ENCODE measurements around the gene CPSF4. TPM values are rescaled to one million over a fixed set of nuclear protein-coding genes. Genes with fewer than 3 reads are reported as not detected.
A peak's percentile ranks its signal among the peaks of the same experiment; 100 is the strongest.
"Not testable (repeated sequence)": the region's sequence is repeated elsewhere in the genome, so short reads cannot be mapped to it uniquely, and the experiment has no call there.

The CPSF4 gene
- polyA plus RNA-seq, 4 donors: 24.4 to 28.3 (median 26.4) TPM

- WGBS, 3 donors: 49 to 63% (median 60%) methylated on average over 17 of the region's 17 CpGs
- H3K9me3 ChIP-seq (ENCODE audit: control insufficient read depth in 2 of 2, insufficient read depth in 1 of 2, low read depth in 1 of 2, low read length in 1 of 2): peaks cover 0 to 10% of the 10 kb centered on the region in 2 donors
- not testable (repeated sequence) for H3K4me1 ChIP-seq (ENCODE audit: control insufficient read depth in 3 of 3, insufficient read depth in 2 of 3, low read depth in 1 of 3, low read length in 2 of 3); FAIRE-seq; H3K27me3 ChIP-seq (ENCODE audit: control insufficient read depth in 3 of 3, insufficient read depth in 3 of 3, low read length in 3 of 3); H3K27ac ChIP-seq (ENCODE audit: low read depth in 1 of 3, low read length in 2 of 3); H3K4me3 ChIP-seq (ENCODE audit: low read depth in 1 of 3, low read length in 3 of 3)
- peaks cover 25 to 91% (median 48%) of the 10 kb centered on the region in 3 donors for H3K36me3 ChIP-seq (ENCODE audit: control insufficient read depth in 3 of 3, insufficient read depth in 2 of 3, low read depth in 1 of 3, low read length in 3 of 3)
- peak; percentile 46 to 77 for DNase-seq
Observed at GRCh38 chr7:99415513-99416127, 23.1 kb upstream of the CPSF4 start.

GRCh38 chr7:99418260-99418659 is 20.5 kb upstream of the CPSF4 start:
- no peak for FAIRE-seq
- Histone ChIP-seq H3K9me3 (ENCODE audit: control insufficient read depth in 2 of 2, insufficient read depth in 1 of 2, low read depth in 1 of 2, low read length in 1 of 2) (peaks cover 0 to 10% of the 10 kb centered on the region in 2 donors), H3K27ac (ENCODE audit: low read depth in 1 of 3, low read length in 2 of 3) (no peak overlapping the region), H3K4me3 (ENCODE audit: low read depth in 1 of 3, low read length in 3 of 3) (no peak overlapping the region), H3K36me3 (ENCODE audit: control insufficient read depth in 3 of 3, insufficient read depth in 2 of 3, low read depth in 1 of 3, low read length in 3 of 3) (peaks cover 17 to 92% (median 40%) of the 10 kb centered on the region in 3 donors), H3K4me1 (ENCODE audit: control insufficient read depth in 3 of 3, insufficient read depth in 2 of 3, low read depth in 1 of 3, low read length in 2 of 3) (peaks cover 0 to 3% (median 0%) of the 10 kb centered on the region in 3 donors), H3K27me3 (ENCODE audit: control insufficient read depth in 3 of 3, insufficient read depth in 3 of 3, low read length in 3 of 3) (no peaks in the 10 kb centered on the region)
- DNase-seq: no peak
- WGBS, 3 donors: 94 to 96% (median 94%) methylated on average over 9 of the region's 9 CpGs

GRCh38 chr7:99419323-99420021 is 19.3 kb upstream of the CPSF4 start:
- FAIRE-seq (no peak), DNase-seq (no peak)
- Histone ChIP-seq H3K4me1 (ENCODE audit: control insufficient read depth in 3 of 3, insufficient read depth in 2 of 3, low read depth in 1 of 3, low read length in 2 of 3) (peaks cover 0 to 3% (median 0%) of the 10 kb centered on the region in 3 donors), H3K4me3 (ENCODE audit: low read depth in 1 of 3, low read length in 3 of 3) (no peak overlapping the region), H3K9me3 (ENCODE audit: control insufficient read depth in 2 of 2, insufficient read depth in 1 of 2, low read depth in 1 of 2, low read length in 1 of 2) (peaks cover 0 to 10% of the 10 kb centered on the region in 2 donors), H3K27me3 (ENCODE audit: control insufficient read depth in 3 of 3, insufficient read depth in 3 of 3, low read length in 3 of 3) (no peaks in the 10 kb centered on the region), H3K36me3 (ENCODE audit: control insufficient read depth in 3 of 3, insufficient read depth in 2 of 3, low read depth in 1 of 3, low read length in 3 of 3) (peaks cover 27 to 94% (median 38%) of the 10 kb centered on the region in 3 donors), H3K27ac (ENCODE audit: low read depth in 1 of 3, low read length in 2 of 3) (no peak overlapping the region)
- 87 to 90% (median 90%) methylated on average over 29 of the region's 29 CpGs for WGBS, 3 donors

- H3K27ac ChIP-seq (ENCODE audit: low read depth in 1 of 3, low read length in 2 of 3): no peak overlapping the region
- DNase-seq: no peak
- H3K4me1 ChIP-seq (ENCODE audit: control insufficient read depth in 3 of 3, insufficient read depth in 2 of 3, low read depth in 1 of 3, low read length in 2 of 3): peaks cover 0 to 3% (median 0%) of the 10 kb centered on the region in 3 donors
- no peak overlapping the region for H3K4me3 ChIP-seq (ENCODE audit: low read depth in 1 of 3, low read length in 3 of 3)
- H3K36me3 ChIP-seq (ENCODE audit: control insufficient read depth in 3 of 3, insufficient read depth in 2 of 3, low read depth in 1 of 3, low read length in 3 of 3): peaks cover 33 to 94% (median 35%) of the 10 kb centered on the region in 3 donors
- H3K9me3 ChIP-seq (ENCODE audit: control insufficient read depth in 2 of 2, insufficient read depth in 1 of 2, low read depth in 1 of 2, low read length in 1 of 2): peaks cover 0 to 3% of the 10 kb centered on the region in 2 donors
- no peak for FAIRE-seq
- WGBS, 3 donors: 89 to 97% (median 92%) methylated on average over 5 of the region's 5 CpGs
- H3K27me3 ChIP-seq (ENCODE audit: control insufficient read depth in 3 of 3, insufficient read depth in 3 of 3, low read length in 3 of 3): no peaks in the 10 kb centered on the region
Observed at GRCh38 chr7:99420213-99420612, 18.5 kb upstream of the CPSF4 start.

- H3K36me3 ChIP-seq (ENCODE audit: control insufficient read depth in 3 of 3, insufficient read depth in 2 of 3, low read depth in 1 of 3, low read length in 3 of 3): peaks cover 32 to 94% (median 33%) of the 10 kb centered on the region in 3 donors
- DNase-seq (no peak), FAIRE-seq (no peak)
- H3K4me3 ChIP-seq (ENCODE audit: low read depth in 1 of 3, low read length in 3 of 3): no peak overlapping the region
- H3K27me3 ChIP-seq (ENCODE audit: control insufficient read depth in 3 of 3, insufficient read depth in 3 of 3, low read length in 3 of 3): no peaks in the 10 kb centered on the region
- peaks cover 0 to 3% (median 0%) of the 10 kb centered on the region in 3 donors for H3K4me1 ChIP-seq (ENCODE audit: control insufficient read depth in 3 of 3, insufficient read depth in 2 of 3, low read depth in 1 of 3, low read length in 2 of 3)
- no peak overlapping the region for H3K27ac ChIP-seq (ENCODE audit: low read depth in 1 of 3, low read length in 2 of 3)
- 90 to 95% (median 91%) methylated on average over 7 of the region's 7 CpGs for WGBS, 3 donors
- no peaks in the 10 kb centered on the region for H3K9me3 ChIP-seq (ENCODE audit: control insufficient read depth in 2 of 2, insufficient read depth in 1 of 2, low read depth in 1 of 2, low read length in 1 of 2)
Observed at GRCh38 chr7:99420986-99421385, 17.8 kb upstream of the CPSF4 start.

- H3K9me3 ChIP-seq (ENCODE audit: control insufficient read depth in 2 of 2, insufficient read depth in 1 of 2, low read depth in 1 of 2, low read length in 1 of 2): no peaks in the 10 kb centered on the region
- DNase-seq (no peak), FAIRE-seq (no peak)
- H3K27me3 ChIP-seq (ENCODE audit: control insufficient read depth in 3 of 3, insufficient read depth in 3 of 3, low read length in 3 of 3): no peaks in the 10 kb centered on the region
- H3K4me3 ChIP-seq (ENCODE audit: low read depth in 1 of 3, low read length in 3 of 3): no peak overlapping the region
- H3K4me1 ChIP-seq (ENCODE audit: control insufficient read depth in 3 of 3, insufficient read depth in 2 of 3, low read depth in 1 of 3, low read length in 2 of 3): peaks cover 0 to 3% (median 0%) of the 10 kb centered on the region in 3 donors
- H3K27ac ChIP-seq (ENCODE audit: low read depth in 1 of 3, low read length in 2 of 3): peak overlapping the region in 1 of 3 donors; percentile 45
- 91 to 95% (median 94%) methylated on average over 11 of the region's 11 CpGs for WGBS, 3 donors
- H3K36me3 ChIP-seq (ENCODE audit: control insufficient read depth in 3 of 3, insufficient read depth in 2 of 3, low read depth in 1 of 3, low read length in 3 of 3): peaks cover 28 to 85% (median 30%) of the 10 kb centered on the region in 3 donors
Observed at GRCh38 chr7:99422186-99422585, 16.6 kb upstream of the CPSF4 start.

GRCh38 chr7:99422625-99423024 is 16.1 kb upstream of the CPSF4 start:
- DNase-seq: peak; percentile 43 to 51
- FAIRE-seq: no peak
- Histone ChIP-seq H3K36me3 (ENCODE audit: control insufficient read depth in 3 of 3, insufficient read depth in 2 of 3, low read depth in 1 of 3, low read length in 3 of 3) (peaks cover 24 to 81% (median 30%) of the 10 kb centered on the region in 3 donors), H3K27me3 (ENCODE audit: control insufficient read depth in 3 of 3, insufficient read depth in 3 of 3, low read length in 3 of 3) (no peaks in the 10 kb centered on the region), H3K27ac (ENCODE audit: low read depth in 1 of 3, low read length in 2 of 3) (peak overlapping the region in 1 of 3 donors; percentile 45), H3K4me1 (ENCODE audit: control insufficient read depth in 3 of 3, insufficient read depth in 2 of 3, low read depth in 1 of 3, low read length in 2 of 3) (peaks cover 0 to 3% (median 0%) of the 10 kb centered on the region in 3 donors), H3K9me3 (ENCODE audit: control insufficient read depth in 2 of 2, insufficient read depth in 1 of 2, low read depth in 1 of 2, low read length in 1 of 2) (no peaks in the 10 kb centered on the region), H3K4me3 (ENCODE audit: low read depth in 1 of 3, low read length in 3 of 3) (no peak overlapping the region)
- 27 to 68% (median 50%) methylated on average over 5 of the region's 5 CpGs for WGBS, 3 donors

- no peak for DNase-seq
- 90 to 98% (median 95%) methylated on average over 21 to 24 of the region's 24 CpGs for WGBS, 3 donors
- Histone ChIP-seq H3K9me3 (ENCODE audit: control insufficient read depth in 2 of 2, insufficient read depth in 1 of 2, low read depth in 1 of 2, low read length in 1 of 2) (no peaks in the 10 kb centered on the region), H3K4me3 (ENCODE audit: low read depth in 1 of 3, low read length in 3 of 3) (no peak overlapping the region), H3K4me1 (ENCODE audit: control insufficient read depth in 3 of 3, insufficient read depth in 2 of 3, low read depth in 1 of 3, low read length in 2 of 3) (peaks cover 0 to 3% (median 0%) of the 10 kb centered on the region in 3 donors), H3K27ac (ENCODE audit: low read depth in 1 of 3, low read length in 2 of 3) (no peak overlapping the region), H3K27me3 (ENCODE audit: control insufficient read depth in 3 of 3, insufficient read depth in 3 of 3, low read length in 3 of 3) (no peaks in the 10 kb centered on the region), H3K36me3 (ENCODE audit: control insufficient read depth in 3 of 3, insufficient read depth in 2 of 3, low read depth in 1 of 3, low read length in 3 of 3) (peaks cover 6 to 74% (median 21%) of the 10 kb centered on the region in 3 donors)
- no peak for FAIRE-seq
Observed at GRCh38 chr7:99424932-99425730, 13.6 kb upstream of the CPSF4 start.
